ENCODE data around the gene SAMD4B. TPM values are rescaled to one million over a fixed set of nuclear protein-coding genes. Genes with fewer than 3 reads are reported as not detected.
A peak's percentile ranks its signal among the peaks of the same experiment; 100 is the strongest.

SAMD4B gene
- total and polyA plus RNA-seq, 9 of the 15 experiments (the other 6 are each of a cell fraction or from before 2014, with no cell fraction given) = 3.4 to 90.5 (median 38.0) TPM

- TF ChIP-seq ELF1 (tag; IDR thresholded peaks at IDR 0.05) (peak; percentile 93), PRMT5 (CRISPR knock-in tag; IDR thresholded peaks at IDR 0.05) (no peak), STAT6 (CRISPR knock-in tag; IDR thresholded peaks at IDR 0.05) (0 out of 2 replicates have a peak, but pooled peaks have one; percentile 41), ZNF311 (CRISPR knock-in tag; IDR thresholded peaks at IDR 0.05) (no peak), MAFG (tag; conservative IDR thresholded peaks at IDR 0.05) (no peak), SRSF1 (IDR thresholded peaks at IDR 0.05; ENCODE audit: low read depth, low read length) (no peak), BMI1 (IDR thresholded peaks at IDR 0.05; ENCODE audit: low read length) (no peak), ZEB2 (IDR thresholded peaks at IDR 0.05) (no peak), ZNF586 (CRISPR knock-in tag; conservative IDR thresholded peaks at IDR 0.05) (no peak), ZNF232 (CRISPR knock-in tag; IDR thresholded peaks at IDR 0.05) (no peak), ZNF184 (CRISPR knock-in tag; IDR thresholded peaks at IDR 0.05) (no peak), RBM39 (optimal IDR thresholded peaks at IDR 0.05; ENCODE audit: low read depth, low read length) (no peak), KDM2B (CRISPR knock-in tag; IDR thresholded peaks at IDR 0.05) (0 out of 2 replicates have a peak, but pooled peaks have one; percentile 14), IRF2 (CRISPR knock-in tag; IDR thresholded peaks at IDR 0.05) (no peak), BCL6 (CRISPR knock-in tag; IDR thresholded peaks at IDR 0.05) (no peak), ZNF717 (CRISPR knock-in tag; IDR thresholded peaks at IDR 0.05) (no peak), FOS (IDR thresholded peaks at IDR 0.05; ENCODE audit: extremely low read depth, insufficient read length) (peak; percentile 72), CC2D1A (IDR thresholded peaks at IDR 0.05) (no peak), SRSF7 (optimal IDR thresholded peaks at IDR 0.05; ENCODE audit: low read depth, low read length) (no peak), NFIX (CRISPR knock-in tag; IDR thresholded peaks at IDR 0.05; ENCODE audit: low read depth) (no peak)
- TF ChIP-seq, protein P1, sequence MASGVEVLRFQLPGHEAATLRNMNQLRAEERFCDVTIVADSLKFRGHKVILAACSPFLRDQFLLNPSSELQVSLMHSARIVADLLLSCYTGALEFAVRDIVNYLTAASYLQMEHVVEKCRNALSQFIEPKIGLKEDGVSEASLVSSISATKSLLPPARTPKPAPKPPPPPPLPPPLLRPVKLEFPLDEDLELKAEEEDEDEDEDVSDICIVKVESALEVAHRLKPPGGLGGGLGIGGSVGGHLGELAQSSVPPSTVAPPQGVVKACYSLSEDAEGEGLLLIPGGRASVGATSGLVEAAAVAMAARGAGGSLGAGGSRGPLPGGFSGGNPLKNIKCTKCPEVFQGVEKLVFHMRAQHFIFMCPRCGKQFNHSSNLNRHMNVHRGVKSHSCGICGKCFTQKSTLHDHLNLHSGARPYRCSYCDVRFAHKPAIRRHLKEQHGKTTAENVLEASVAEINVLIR (CRISPR knock-in tag; IDR thresholded peaks at IDR 0.05) = peak; percentile 51; the same call in 1 of the 2 replicates
- TF ChIP-seq, protein P2, sequence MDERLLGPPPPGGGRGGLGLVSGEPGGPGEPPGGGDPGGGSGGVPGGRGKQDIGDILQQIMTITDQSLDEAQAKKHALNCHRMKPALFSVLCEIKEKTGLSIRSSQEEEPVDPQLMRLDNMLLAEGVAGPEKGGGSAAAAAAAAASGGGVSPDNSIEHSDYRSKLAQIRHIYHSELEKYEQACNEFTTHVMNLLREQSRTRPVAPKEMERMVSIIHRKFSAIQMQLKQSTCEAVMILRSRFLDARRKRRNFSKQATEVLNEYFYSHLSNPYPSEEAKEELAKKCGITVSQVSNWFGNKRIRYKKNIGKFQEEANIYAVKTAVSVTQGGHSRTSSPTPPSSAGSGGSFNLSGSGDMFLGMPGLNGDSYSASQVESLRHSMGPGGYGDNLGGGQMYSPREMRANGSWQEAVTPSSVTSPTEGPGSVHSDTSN (CRISPR knock-in tag; IDR thresholded peaks at IDR 0.05; ENCODE audit: low read depth) = 0 out of 2 replicates have a peak, but pooled peaks have one; percentile 18
- TF ChIP-seq, protein P2 (tag; conservative IDR thresholded peaks at IDR 0.05; ENCODE audit: low read depth) = no peak; the same call in 1 of the 2 replicates
These were observed 70.1 kb downstream of the SAMD4B start, which contains the start of gene PLEKHG2 (continued) for GRCh38 chr19:39412100-39412866.

Data from K562 (cell line).